K562 (cell line): ENCODE measurements around the gene FBXW11. TPM values are rescaled to one million over a fixed set of nuclear protein-coding genes. Genes with fewer than 3 reads are reported as not detected.

Source experiments
- CBX2 ChIP-seq: fragments of 200-600 bp; sonication (generic); IDR thresholded peaks from one replicate; pipeline ENCODE4 v1.6.1; 2012; ENCODE audit warnings: mild to moderate bottlenecking, low read length, inconsistent platforms; ENCODE audit not compliant: insufficient read depth, poor library complexity, severe bottlenecking
- CREBBP ChIP-seq: IDR thresholded peaks from one replicate; pipeline ENCODE4 v1.6.1; 2012; ENCODE audit warnings: low read depth, mild to moderate bottlenecking, control low read depth, inconsistent platforms, low read length
- EHMT2 ChIP-seq: fragments of 450-650 bp; IDR thresholded peaks from 2 replicates; pipeline ENCODE4 v1.6.1; 2018; ENCODE audit warnings: antibody characterized with exemption
- EP300 ChIP-seq: IDR thresholded peaks from 2 replicates; pipeline ENCODE4 v1.6.1; 2012; ENCODE audit warnings: low read length, improper control_type of control experiment
- ETV1 ChIP-seq: fragments of 450-650 bp; conservative IDR thresholded peaks from 2 replicates; pipeline ENCODE4 v1.6.1; 2016; ENCODE audit warnings: missing genetic modification characterization, control low read depth, low read depth, missing compliant biosample characterization
- FOSL1 ChIP-seq: fragments of 200-800 bp; sonication (Bioruptor generic); conservative IDR thresholded peaks from 2 replicates; pipeline ENCODE4 v1.6.1; 2016; ENCODE audit warnings: missing genetic modification characterization, missing compliant biosample characterization
- FOXA3 ChIP-seq, 2 experiments: fragments of 450-650 bp in 1 of 2; sonication (generic) in 1 of 2; formaldehyde crosslinking; IDR thresholded peaks in 1 of 2; conservative IDR thresholded peaks in 1 of 2; 2 replicates each; pipeline versions ENCODE4 v1.4.0 to v1.8.0; 2020 to 2022; ENCODE audit warnings: mild to moderate bottlenecking in 2 of 2, missing genetic modification reagents in 1 of 2
- FOXJ3 ChIP-seq: sonication (generic); formaldehyde crosslinking; IDR thresholded peaks from 2 replicates; pipeline ENCODE4 v1.4.0; 2020; ENCODE audit warnings: mild to moderate bottlenecking, missing genetic modification reagents
- MAFG ChIP-seq: fragments of 450-650 bp; conservative IDR thresholded peaks from 2 replicates; pipeline ENCODE4 v1.6.1; 2016; ENCODE audit warnings: missing genetic modification characterization, missing compliant biosample characterization
- NCOR1 ChIP-seq: fragments of 450-650 bp; IDR thresholded peaks from 2 replicates; pipeline ENCODE4 v1.6.1; 2016; ENCODE audit warnings: mild to moderate bottlenecking, moderate library complexity
- NFE2 ChIP-seq: IDR thresholded peaks from 2 replicates; pipeline ENCODE4 v1.6.1; 2014; ENCODE audit warnings: antibody characterized with exemption, low read depth
- TCF3 ChIP-seq: sonication (generic); formaldehyde crosslinking; IDR thresholded peaks from 2 replicates; pipeline ENCODE4 v1.4.0; 2020; ENCODE audit warnings: mild to moderate bottlenecking, missing genetic modification reagents
- ZNF316 ChIP-seq: fragments of 450-650 bp; IDR thresholded peaks from 2 replicates; pipeline ENCODE4 v1.6.1; 2016
- ZNF41 ChIP-seq: fragments of 250-450 bp; sonication (Bioruptor Pico); conservative IDR thresholded peaks from 2 replicates; pipeline ENCODE4 v1.4.0; 2020; ENCODE audit warnings: mild to moderate bottlenecking
- ZNF589 ChIP-seq: fragments of 200-800 bp; sonication (Bioruptor generic); IDR thresholded peaks from 2 replicates; pipeline ENCODE4 v1.6.1; 2016; ENCODE audit warnings: low read depth, missing genetic modification characterization, missing compliant biosample characterization
- ZNF655 ChIP-seq: fragments of 250-450 bp; sonication (Bioruptor Pico); IDR thresholded peaks from 2 replicates; pipeline ENCODE4 v1.5.0; 2021
- polyA plus RNA-seq, 8 experiments: library from polyadenylated mRNA; depleted of rRNA in 4 of 8; stranded (reverse) in 5 of 8; unstranded in 3 of 8; fragments of >200 nt; fragmentation: Nextera tagmentation in 2 of 8; fragmentation: Illumina TruSeq in 1 of 8; extraction: Ambion mirVana in 2 of 8; extraction: Trizol in 1 of 8; gene quantifications; 2 replicates each; pipeline versions ENCODE4 v1.2.1 to v1.2.3, GENCODE V29; 2011 to 2014; ENCODE audit warnings: inconsistent platforms in 1 of 8, missing spikeins in 1 of 8
- total RNA-seq, 7 experiments: library from RNA; depleted of rRNA in 6 of 7; stranded (reverse); fragments of >200 nt in 6 of 7; fragmentation: Illumina TruSeq in 2 of 7; extraction: Trizol in 2 of 7; gene quantifications; 2 replicates each; pipeline versions ENCODE4 v1.2.1 to v1.2.3, GENCODE V29; 2011 to 2021; ENCODE audit warnings: low replicate concordance in 1 of 7
- TF ChIP-seq, protein P1 (sequence below): fragments of 250-450 bp; sonication (Bioruptor Pico); IDR thresholded peaks from 2 replicates; pipeline ENCODE4 v1.4.0; 2020; ENCODE audit warnings: borderline replicate concordance
- TF ChIP-seq, protein P2 (sequence below): fragments of 250-450 bp; sonication (Bioruptor Pico); IDR thresholded peaks from 2 replicates; pipeline ENCODE4 v1.5.0; 2021
- TF ChIP-seq, protein P3 (sequence below): fragments of 250-450 bp; sonication (Bioruptor Pico); IDR thresholded peaks from 2 replicates; pipeline ENCODE4 v1.5.0; 2021; ENCODE audit warnings: mild to moderate bottlenecking, moderate library complexity

Gene FBXW11
- total and polyA plus RNA-seq, 9 of the 15 experiments (the other 6 are each of a cell fraction or from before 2014, with no cell fraction given): 3.0 to 28.6 (median 23.6) TPM

DNA sequence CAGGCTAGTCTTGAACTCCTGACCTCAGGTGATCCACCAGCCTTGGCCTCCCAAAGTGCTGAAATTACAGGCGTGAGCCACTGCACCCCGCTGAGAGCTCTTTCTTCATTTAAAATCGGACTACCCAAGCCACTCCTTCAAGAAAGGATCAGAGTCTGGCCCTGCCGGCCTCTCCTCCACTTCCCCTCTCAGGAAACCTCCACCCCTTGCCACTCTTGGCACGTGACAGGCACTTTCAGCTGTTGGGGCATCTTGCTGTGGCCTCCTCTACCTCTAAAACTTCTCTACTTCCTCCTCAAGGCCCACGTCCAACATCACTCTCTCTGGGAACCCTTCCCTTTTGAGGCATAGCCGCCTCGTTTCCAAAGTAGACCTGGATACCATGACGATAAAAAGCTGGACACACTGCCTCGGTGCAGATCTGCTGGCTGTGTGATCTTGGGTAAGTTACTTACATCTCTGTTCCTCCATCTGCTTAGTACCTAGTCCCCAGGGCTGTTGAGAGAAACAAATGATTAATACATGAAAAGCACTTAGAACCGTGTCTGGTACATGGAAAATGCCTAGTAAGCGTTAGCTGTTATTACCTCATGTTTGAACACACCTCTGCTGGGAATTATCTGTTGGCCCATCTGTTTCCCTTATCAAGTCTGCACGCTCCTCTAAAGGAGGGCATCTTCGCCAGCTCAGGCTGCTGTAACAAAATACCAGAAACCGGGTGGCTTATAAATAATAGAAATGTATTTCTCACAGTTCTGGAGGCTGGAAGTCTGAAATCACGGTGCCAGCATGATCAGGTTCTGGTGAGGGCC is 165.5 kb downstream of the FBXW11 start (continued):
- TF ChIP-seq, protein P1, sequence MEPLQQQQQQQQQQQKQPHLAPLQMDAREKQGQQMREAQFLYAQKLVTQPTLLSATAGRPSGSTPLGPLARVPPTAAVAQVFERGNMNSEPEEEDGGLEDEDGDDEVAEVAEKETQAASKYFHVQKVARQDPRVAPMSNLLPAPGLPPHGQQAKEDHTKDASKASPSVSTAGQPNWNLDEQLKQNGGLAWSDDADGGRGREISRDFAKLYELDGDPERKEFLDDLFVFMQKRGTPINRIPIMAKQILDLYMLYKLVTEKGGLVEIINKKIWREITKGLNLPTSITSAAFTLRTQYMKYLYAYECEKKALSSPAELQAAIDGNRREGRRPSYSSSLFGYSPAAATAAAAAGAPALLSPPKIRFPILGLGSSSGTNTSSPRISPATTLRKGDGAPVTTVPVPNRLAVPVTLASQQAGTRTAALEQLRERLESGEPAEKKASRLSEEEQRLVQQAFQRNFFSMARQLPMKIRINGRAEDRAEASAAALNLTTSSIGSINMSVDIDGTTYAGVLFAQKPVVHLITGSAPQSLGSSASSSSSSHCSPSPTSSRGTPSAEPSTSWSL (CRISPR knock-in tag): no peak
- TF ChIP-seq, protein P2, sequence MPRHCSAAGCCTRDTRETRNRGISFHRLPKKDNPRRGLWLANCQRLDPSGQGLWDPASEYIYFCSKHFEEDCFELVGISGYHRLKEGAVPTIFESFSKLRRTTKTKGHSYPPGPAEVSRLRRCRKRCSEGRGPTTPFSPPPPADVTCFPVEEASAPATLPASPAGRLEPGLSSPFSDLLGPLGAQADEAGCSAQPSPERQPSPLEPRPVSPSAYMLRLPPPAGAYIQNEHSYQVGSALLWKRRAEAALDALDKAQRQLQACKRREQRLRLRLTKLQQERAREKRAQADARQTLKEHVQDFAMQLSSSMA (CRISPR knock-in tag): no peak
- peak; percentile 46; the same call in 1 of the 2 replicates for TF ChIP-seq MAFG (tag)
- TF ChIP-seq NCOR1: peak; percentile 38; the same call in 1 of the 2 replicates
- TF ChIP-seq ZNF589 (CRISPR knock-in tag): no peak
- TF ChIP-seq TCF3 (CRISPR knock-in tag): peak; percentile 36
- TF ChIP-seq ETV1 (tag): no peak
- no peak for TF ChIP-seq FOXJ3 (CRISPR knock-in tag)
- no peak for TF ChIP-seq EHMT2
- TF ChIP-seq CBX2: no peak
- peak; percentile 51 for TF ChIP-seq EP300
- TF ChIP-seq ZNF316: peak; percentile 89
- no peak for TF ChIP-seq ZNF41 (CRISPR knock-in tag)
- no peak for TF ChIP-seq CREBBP
- TF ChIP-seq, protein P3, sequence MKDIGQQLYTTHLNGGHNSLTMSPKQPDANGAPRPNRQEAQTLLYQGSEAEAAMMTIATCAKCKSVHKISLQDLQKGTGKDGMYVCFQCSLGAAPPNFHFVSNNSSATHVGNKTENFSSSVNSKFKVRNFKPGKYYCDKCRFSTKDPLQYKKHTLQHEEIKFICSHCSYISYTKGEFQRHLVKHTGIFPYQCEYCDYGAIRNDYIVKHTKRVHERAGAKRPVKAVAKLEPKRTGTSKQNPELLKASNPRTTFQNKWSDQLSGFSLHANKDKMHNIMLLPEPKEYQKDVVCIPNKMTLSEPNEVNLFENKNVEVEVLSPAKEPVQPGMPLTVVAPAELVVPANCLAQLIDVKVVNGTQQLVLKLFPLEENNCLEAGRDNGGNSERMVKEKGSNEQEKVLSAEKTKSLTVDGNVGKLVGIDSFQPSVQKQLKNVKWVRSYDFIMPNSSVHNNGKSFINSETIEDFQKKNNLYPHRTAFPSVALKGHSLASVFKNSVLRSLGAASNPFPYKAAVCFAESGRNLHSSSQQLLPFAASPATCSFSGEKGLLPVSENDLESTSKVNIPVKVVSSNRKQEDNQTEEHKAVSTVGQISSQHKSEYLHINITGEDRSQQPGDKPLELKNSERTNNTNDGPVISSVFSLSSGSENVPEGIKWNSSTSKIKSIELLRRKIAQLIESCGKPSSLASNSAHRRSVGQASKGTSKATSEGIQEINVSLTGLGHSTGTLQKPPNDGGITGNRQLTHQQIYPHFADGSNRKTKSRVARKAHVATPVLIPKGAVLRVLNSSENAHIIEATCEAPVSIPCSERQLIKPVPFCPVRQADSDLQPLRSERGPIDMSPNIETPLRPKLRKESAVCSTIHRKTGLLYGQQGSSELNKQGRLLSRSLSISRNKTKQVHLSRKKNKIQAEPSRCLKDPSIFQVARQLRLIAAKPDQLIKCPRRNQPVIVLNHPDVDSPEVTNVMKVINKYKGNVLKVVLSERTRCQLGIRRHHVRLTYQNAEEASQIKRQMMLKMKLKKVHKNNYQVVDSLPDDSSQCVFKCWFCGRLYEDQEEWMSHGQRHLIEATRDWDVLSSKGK: no peak
- TF ChIP-seq ZNF655: no peak
- TF ChIP-seq FOSL1 (tag): 0 out of 2 replicates have a peak, but pooled peaks have one; percentile 6
- TF ChIP-seq NFE2: peak; percentile 22; the same call in 1 of the 2 replicates
- no peak for TF ChIP-seq FOXA3 (CRISPR knock-in tag; conservative IDR thresholded peaks at IDR 0.05 in 1 of 2, IDR thresholded peaks at IDR 0.05 in 1 of 2)
